ENCODE data around the gene ATXN3.
A peak's percentile ranks its signal among the peaks of the same experiment; 100 is the strongest.
"Not testable (repeated sequence)": the region's sequence is repeated elsewhere in the genome, so short reads cannot be mapped to it uniquely, and the experiment has no call there.

The ATXN3 gene

GRCh38 chr14:92058006-92058917 lies 48.1 kb downstream of the ATXN3 start:
- no peak for DNase-seq

GRCh38 chr14:92049781-92050180 lies 56.6 kb downstream of the ATXN3 start:
- DNase-seq = no peak

GRCh38 chr14:92049221-92049620 lies 57.2 kb downstream of the ATXN3 start:
- DNase-seq = not testable (repeated sequence)

- not testable (repeated sequence) for DNase-seq
Observed at GRCh38 chr14:92045904-92046303, 60.5 kb downstream of the ATXN3 start.

- not testable (repeated sequence) for DNase-seq
Observed at GRCh38 chr14:92041766-92042165, 64.6 kb downstream of the ATXN3 start.

GRCh38 chr14:92041203-92041602 lies 65.2 kb downstream of the ATXN3 start:
- no peak for DNase-seq

- DNase-seq = peak; percentile 36 to 52
Observed at GRCh38 chr14:92040431-92041051, 65.8 kb downstream of the ATXN3 start.

GRCh38 chr14:92039719-92040430 lies 66.5 kb downstream of the ATXN3 start, which contains the start of gene TRIP11:
TRIP11 (minus strand) TSS chr14:92040059; CDS start chr14:92039685, 374 bp downstream.
- DNase-seq = peak; percentile 72 to 77

GRCh38 chr14:92039063-92039718 lies 67.2 kb downstream of the ATXN3 start:
- DNase-seq = no peak

GRCh38 chr14:92037989-92038388 lies 68.4 kb downstream of the ATXN3 start:
- no peak for DNase-seq

- DNase-seq = no peak
Observed at GRCh38 chr14:92035890-92036289, 70.5 kb downstream of the ATXN3 start.

GRCh38 chr14:92033906-92034687 lies 72.3 kb downstream of the ATXN3 start:
- DNase-seq = no peak

- DNase-seq = no peak
Observed at GRCh38 chr14:92033433-92033832, 72.9 kb downstream of the ATXN3 start.

- no peak for DNase-seq
Observed at GRCh38 chr14:92026548-92027190, 79.7 kb downstream of the ATXN3 start.

- DNase-seq = no peak
Observed at GRCh38 chr14:92022036-92022435, 84.3 kb downstream of the ATXN3 start.

GRCh38 chr14:92021523-92021922 lies 84.9 kb downstream of the ATXN3 start:
- no peak for DNase-seq

- no peak for DNase-seq
Observed at GRCh38 chr14:92014040-92014439, 92.3 kb downstream of the ATXN3 start.

- DNase-seq = no peak
Observed at GRCh38 chr14:92012121-92012748, 94.1 kb downstream of the ATXN3 start.

GRCh38 chr14:92010644-92011043 lies 95.7 kb downstream of the ATXN3 start:
- no peak for DNase-seq

GRCh38 chr14:92009604-92010003 lies 96.8 kb downstream of the ATXN3 start:
- DNase-seq = no peak
